Body of pancreas (tissue), 4 donors: ENCODE data around the gene FOXK1. TPM values are rescaled to one million over a fixed set of nuclear protein-coding genes. Genes with fewer than 3 reads are reported as not detected.

Source experiments
- ATAC-seq: fragments of 150-250 bp; one replicate; pipeline ENCODE4 v1.9.1; 2016
- DNase-seq, 4 donors: peaks; one replicate each; pipeline ENCODE4 v3.0.0-alpha.2; 2019
- H3K27ac ChIP-seq, 4 donors: fragments of 200-600 bp; sonication (generic); 1 replicate in 3 of 4; 2 replicates in 1 of 4; pipeline versions ENCODE4 v1.5.1 to v1.6.1; 2016 to 2019; ENCODE audit warnings: mild to moderate bottlenecking in 1 of 4, mixed read lengths in 1 of 4, moderate library complexity in 1 of 4
- H3K27me3 ChIP-seq, 2 donors: fragments of 200-600 bp; sonication (generic); one replicate each; pipeline ENCODE4 v1.6.0; 2016; ENCODE audit warnings: mild to moderate bottlenecking in 1 of 2
- H3K36me3 ChIP-seq, 2 donors: fragments of 200-600 bp; sonication (generic); replicated peaks in 1 of 2; 2 replicates each; pipeline ENCODE4 v1.5.1; 2016; ENCODE audit warnings: low read depth in 2 of 2; ENCODE audit not compliant: insufficient read depth in 1 of 2
- H3K4me1 ChIP-seq: fragments of 200-600 bp; sonication (generic); one replicate; pipeline ENCODE4 v1.6.0; 2016
- H3K4me3 ChIP-seq, 2 donors: fragments of 200-600 bp; sonication (generic); 1 replicate in 1 of 2; 2 replicates in 1 of 2; pipeline ENCODE4 v1.5.1; 2016 to 2019
- H3K9me3 ChIP-seq, 3 donors: fragments of 200-600 bp; sonication (generic); 1 replicate in 2 of 3; 2 replicates in 1 of 3; pipeline ENCODE4 v1.5.1; 2016
- CTCF ChIP-seq, 7 experiments: fragments of 450-650 bp in 4 of 7; fragments of 200-600 bp in 3 of 7; sonication (generic) in 3 of 7; IDR thresholded peaks; one replicate each; pipeline ENCODE4 v1.5.1; 2016 to 2019; ENCODE audit warnings: antibody characterized with exemption in 7 of 7
- POLR2A ChIP-seq, 3 donors: fragments of 450-650 bp; IDR thresholded peaks; one replicate each; pipeline ENCODE4 v1.6.1; 2016; ENCODE audit warnings: antibody characterized with exemption in 3 of 3, mild to moderate bottlenecking in 2 of 3
- WGBS, 2 donors: methylation state at CpG; one replicate each; pipeline ENCODE4 v1.1.5; 2017; 5-methylcytosine and 5-hydroxymethylcytosine counted together
- intact Hi-C: fragments of 100-400 bp; cut with DNase I; formaldehyde crosslinking; loops from one replicate; pipeline ENCODE4 v1.15.1; 2023
- total RNA-seq, 2 donors: library from RNA; depleted of rRNA; stranded (reverse); fragments of >200 nt; gene quantifications; one replicate each; pipeline ENCODE4 v1.1.0, GENCODE V29; 2016

The FOXK1 gene
- total RNA-seq, 2 donors from 2014 or later = 16.2 to 17.6 TPM

- Histone ChIP-seq H3K36me3 (no peaks in the 10 kb centered on the region), H3K4me1 (peaks cover 21% of the 10 kb centered on the region), H3K9me3 (no peaks in the 10 kb centered on the region), H3K27me3 (no peaks in the 10 kb centered on the region), H3K4me3 (no peak overlapping the region), H3K27ac (peak overlapping the region in 2 of 4 donors; percentile 2 to 10)
- intact Hi-C loops = no loop called here
- TF ChIP-seq CTCF (IDR thresholded peaks at IDR 0.05) (no peak), POLR2A (IDR thresholded peaks at IDR 0.05) (no peak)
- ATAC-seq (no peak), DNase-seq (peak in 1 of 4 donors; percentile 27)
- 75 to 88% methylated on average over 24 of the region's 24 CpGs for WGBS, 2 donors
These were observed 30.4 kb downstream of the FOXK1 start for GRCh38 chr7:4712281-4713182.

DNA sequence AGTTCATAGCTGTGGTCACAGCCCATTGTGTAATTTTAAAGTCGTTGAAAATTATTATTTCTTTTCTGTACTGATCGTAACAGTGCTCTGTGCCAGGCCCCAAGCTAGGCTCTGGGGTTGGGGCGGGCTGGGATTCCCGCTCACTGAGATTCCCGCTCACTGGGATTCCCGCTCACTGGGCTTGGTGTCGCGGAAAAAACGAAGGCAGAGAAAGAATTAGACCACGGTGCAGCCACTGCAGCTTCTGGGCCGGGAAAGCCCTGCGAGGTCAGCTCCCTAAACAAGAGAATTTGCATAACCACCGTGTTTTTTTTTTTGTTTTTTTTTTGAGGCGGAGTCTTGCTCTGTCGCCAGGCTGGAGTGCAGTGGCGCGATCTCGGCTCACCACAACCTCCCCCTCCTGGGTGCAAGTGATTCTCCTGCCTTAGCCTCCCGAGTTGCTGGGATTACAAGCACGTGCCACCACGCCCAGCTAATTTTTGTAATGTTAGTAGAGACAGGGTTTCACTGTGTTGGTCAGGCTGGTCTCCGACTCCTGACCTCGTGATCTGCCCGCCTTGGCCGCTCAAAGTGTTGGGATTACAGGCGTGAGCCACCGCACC lies 31.2 kb downstream of the FOXK1 start:
- intact Hi-C loops = no loop called here
- Histone ChIP-seq H3K27me3 (no peaks in the 10 kb centered on the region), H3K4me3 (no peak overlapping the region), H3K27ac (peak overlapping the region in 1 of 4 donors; percentile 10), H3K4me1 (peaks cover 13% of the 10 kb centered on the region), H3K9me3 (no peaks in the 10 kb centered on the region), H3K36me3 (no peaks in the 10 kb centered on the region)
- 83 to 93% methylated on average over 27 of the region's 27 CpGs for WGBS, 2 donors
- TF ChIP-seq CTCF (IDR thresholded peaks at IDR 0.05) (no peak), POLR2A (IDR thresholded peaks at IDR 0.05) (no peak)
- ATAC-seq = no peak
- peak in 2 of 4 donors; percentile 20 to 27 for DNase-seq

DNA sequence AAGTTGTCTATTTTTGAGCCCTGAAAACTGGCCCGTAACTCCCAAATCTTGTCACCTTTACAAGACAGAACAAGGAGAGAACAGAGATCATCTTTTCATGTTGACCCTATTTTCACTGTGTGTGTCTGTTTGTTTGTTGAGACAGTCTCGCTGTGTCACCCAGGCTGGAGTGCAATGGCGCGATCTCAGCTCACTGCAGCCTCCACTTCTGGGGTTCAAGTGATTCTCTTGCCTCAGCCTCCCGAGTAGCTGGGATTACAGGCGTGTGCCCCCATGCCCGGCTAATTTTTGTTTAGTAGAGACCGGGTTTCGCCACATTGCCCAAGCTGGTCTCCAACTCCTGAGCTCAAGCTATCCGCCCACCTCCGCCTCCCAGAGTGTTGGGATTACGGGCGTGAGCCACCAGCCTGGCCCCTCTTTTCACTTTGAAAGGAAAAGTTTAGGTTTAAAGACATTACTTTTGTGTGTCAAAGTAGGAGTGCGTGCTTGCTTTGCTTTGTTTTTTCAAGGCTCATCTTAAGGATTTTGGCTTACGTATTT lies 32.1 kb downstream of the FOXK1 start:
- Histone ChIP-seq H3K9me3 (no peaks in the 10 kb centered on the region), H3K27me3 (no peaks in the 10 kb centered on the region), H3K4me1 (peaks cover 11% of the 10 kb centered on the region), H3K4me3 (no peak overlapping the region), H3K27ac (no peak overlapping the region), H3K36me3 (no peaks in the 10 kb centered on the region)
- 96 to 98% methylated on average over 15 of the region's 15 CpGs for WGBS, 2 donors
- DNase-seq (no peak), ATAC-seq (no peak)
- TF ChIP-seq POLR2A (IDR thresholded peaks at IDR 0.05) (no peak), CTCF (IDR thresholded peaks at IDR 0.05) (no peak)
- intact Hi-C loops = no loop called here

DNA sequence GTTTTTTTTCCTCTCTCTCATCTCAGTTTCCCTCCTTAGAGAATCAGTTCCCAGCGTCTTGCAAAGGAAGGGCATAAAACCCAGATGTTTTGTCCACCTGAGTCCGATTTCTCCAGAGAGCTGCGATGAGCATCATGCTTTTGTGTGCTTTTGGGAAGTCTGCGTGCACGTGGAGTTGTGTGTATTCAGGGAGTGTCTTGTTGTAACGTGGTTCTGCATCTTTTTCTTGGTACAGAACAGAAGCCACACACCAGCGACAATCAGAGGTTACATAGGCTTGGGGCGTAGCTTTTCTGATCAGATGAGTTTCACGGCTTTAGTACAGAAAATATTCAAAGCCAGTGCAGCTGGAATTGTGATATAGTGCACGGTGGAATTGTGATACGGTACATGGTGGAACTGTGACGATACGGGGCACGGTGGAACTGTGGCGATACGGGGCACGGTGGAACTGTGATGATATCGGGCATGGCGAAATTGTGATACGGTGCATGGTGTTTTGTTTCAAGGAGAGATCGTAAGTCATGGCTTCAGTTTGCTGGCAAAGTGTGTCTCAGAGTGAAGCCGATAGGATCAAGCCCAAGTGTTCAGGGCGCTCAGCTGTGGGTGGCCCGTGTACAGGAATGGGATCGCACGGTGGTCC lies 32.8 kb downstream of the FOXK1 start:
- intact Hi-C loops = no loop called here
- peak overlapping the region in 2 of 4 donors; percentile 12 to 23 for H3K27ac ChIP-seq
- ATAC-seq (no peak), DNase-seq (no peak)
- H3K27me3 ChIP-seq = no peaks in the 10 kb centered on the region
- no peaks in the 10 kb centered on the region for H3K9me3 ChIP-seq
- no peak overlapping the region for H3K4me3 ChIP-seq
- no peaks in the 10 kb centered on the region for H3K36me3 ChIP-seq
- TF ChIP-seq POLR2A (IDR thresholded peaks at IDR 0.05) = no peak
- no peak for TF ChIP-seq CTCF (IDR thresholded peaks at IDR 0.05)
- WGBS, 2 donors = 82 to 88% methylated on average over 23 to 26 of the region's 26 CpGs
- peaks cover 11% of the 10 kb centered on the region for H3K4me1 ChIP-seq
